GM18520 (cell line): ENCODE results near the gene OOEP.
A peak's percentile ranks its signal among the peaks of the same experiment; 100 is the strongest.

Experiments
- ATAC-seq: cut with Tn5 transposase; IDR thresholded peaks from one replicate; pipeline ENCODE4 v1.9.1; 2021; ENCODE audit not compliant: unreplicated experiment

The OOEP gene

GRCh38 chr6:73367761-73368355, 1.8 kb downstream of the OOEP start:
- ATAC-seq, result no peak

- ATAC-seq, result no peak
These were observed 5.1 kb downstream of the OOEP start for GRCh38 chr6:73364549-73364948.

GRCh38 chr6:73364121-73364520, 5.6 kb downstream of the OOEP start:
- ATAC-seq, result no peak

GRCh38 chr6:73363537-73363875, 6.2 kb downstream of the OOEP start:
- no peak for ATAC-seq

- ATAC-seq, result no peak
These were observed 6.7 kb downstream of the OOEP start for GRCh38 chr6:73362869-73363536.

GRCh38 chr6:73362358-73362757, 7.3 kb downstream of the OOEP start, which contains the start of gene KHDC3L:
Gene KHDC3L, plus strand, starts transcription at chr6:73362658. Its CDS starts 72 bp downstream, at chr6:73362730.
- ATAC-seq, result no peak

GRCh38 chr6:73353636-73354593, 15.8 kb downstream of the OOEP start, which contains the start of gene DPPA5:
Gene DPPA5, minus strand, starts transcription at chr6:73354276. Its CDS starts 51 bp downstream, at chr6:73354225.
- no peak for ATAC-seq

- ATAC-seq, result no peak
These were observed 20.4 kb downstream of the OOEP start for GRCh38 chr6:73349311-73349710.

GRCh38 chr6:73348550-73349204, 21.0 kb downstream of the OOEP start:
- ATAC-seq, result no peak

- ATAC-seq, result no peak
These were observed 26.5 kb downstream of the OOEP start for GRCh38 chr6:73343164-73343563.

- no peak for ATAC-seq
These were observed 27.5 kb downstream of the OOEP start for GRCh38 chr6:73342174-73342573.

- no peak for ATAC-seq
These were observed 28.4 kb downstream of the OOEP start for GRCh38 chr6:73341335-73341734.

- ATAC-seq, result no peak
These were observed 29.6 kb downstream of the OOEP start for GRCh38 chr6:73340048-73340447.

- ATAC-seq, result no peak
These were observed 30.4 kb downstream of the OOEP start for GRCh38 chr6:73339340-73339739.

GRCh38 chr6:73329201-73329600, 40.5 kb downstream of the OOEP start:
- ATAC-seq, result peak; percentile 60

GRCh38 chr6:73328790-73329189, 40.9 kb downstream of the OOEP start:
- ATAC-seq, result no peak

GRCh38 chr6:73325656-73326055, 44.0 kb downstream of the OOEP start:
- no peak for ATAC-seq

GRCh38 chr6:73323323-73323722, 46.4 kb downstream of the OOEP start:
- no peak for ATAC-seq
